Mesothelial cell of epicardium (in vitro differentiated cells): ENCODE data around the gene RING1. TPM values are rescaled to one million over a fixed set of nuclear protein-coding genes. Genes with fewer than 3 reads are reported as not detected.

Experiments used
- DNase-seq, 2 experiments: peaks; one replicate each; pipeline ENCODE4 v3.0.0; 2021; ENCODE audit warnings: low spot score in 2 of 2; ENCODE audit not compliant: unreplicated experiment in 2 of 2
- H3K27ac Mint-ChIP-seq: 2 replicates; pipeline ENCODE4 v1.8.0; 2021; ENCODE audit warnings: mixed read lengths
- H3K27me3 Mint-ChIP-seq: 2 replicates; pipeline ENCODE4 v1.8.0; 2021; ENCODE audit warnings: low read depth, mixed read lengths
- H3K36me3 Mint-ChIP-seq: 2 replicates; pipeline ENCODE4 v1.8.0; 2021; ENCODE audit warnings: mixed read lengths
- H3K4me1 Mint-ChIP-seq: 2 replicates; pipeline ENCODE4 v1.8.0; 2021; ENCODE audit warnings: mixed read lengths
- H3K4me3 Mint-ChIP-seq: 2 replicates; pipeline ENCODE4 v1.8.0; 2021; ENCODE audit warnings: mild to moderate bottlenecking, moderate library complexity, mixed read lengths
- H3K9me3 Mint-ChIP-seq: 2 replicates; pipeline ENCODE4 v1.8.0; 2021; ENCODE audit warnings: mixed read lengths
- CTCF ChIP-seq: fragments of 200-600 bp; sonication (generic); IDR thresholded peaks from one replicate; pipeline ENCODE4 v1.5.0; 2021; ENCODE audit warnings: antibody characterized with exemption; ENCODE audit not compliant: unreplicated experiment
- total RNA-seq: library from RNA; stranded (reverse); gene quantifications from 3 replicates; pipeline ENCODE4 v1.2.1, GENCODE V29; 2021

Gene RING1
- total RNA-seq, 1 donor from 2014 or later: 59.0 TPM

GRCh38 chr6:33192671-33193602 is 15.4 kb upstream of the RING1 start:
- H3K27me3 Mint-ChIP-seq: peaks cover 13% of the 10 kb centered on the region
- H3K4me3 Mint-ChIP-seq: peak overlapping the region; percentile 70
- DNase-seq: no peak
- peaks cover 21% of the 10 kb centered on the region for H3K4me1 Mint-ChIP-seq
- TF ChIP-seq CTCF: no peak
- H3K36me3 Mint-ChIP-seq: peaks cover 13% of the 10 kb centered on the region
- no peak overlapping the region for H3K27ac Mint-ChIP-seq
- no peaks in the 10 kb centered on the region for H3K9me3 Mint-ChIP-seq

- no peak for TF ChIP-seq CTCF
- peaks cover 13% of the 10 kb centered on the region for H3K27me3 Mint-ChIP-seq
- H3K27ac Mint-ChIP-seq: no peak overlapping the region
- H3K9me3 Mint-ChIP-seq: no peaks in the 10 kb centered on the region
- no peak for DNase-seq
- H3K4me1 Mint-ChIP-seq: peaks cover 28% of the 10 kb centered on the region
- peak overlapping the region; percentile 59 for H3K4me3 Mint-ChIP-seq
- H3K36me3 Mint-ChIP-seq: peaks cover 13% of the 10 kb centered on the region
These were observed 14.7 kb upstream of the RING1 start for GRCh38 chr6:33193619-33194018.

- no peak for DNase-seq
- H3K27ac Mint-ChIP-seq: no peak overlapping the region
- no peak overlapping the region for H3K4me3 Mint-ChIP-seq
- TF ChIP-seq CTCF: no peak
- H3K27me3 Mint-ChIP-seq: peaks cover 13% of the 10 kb centered on the region
- H3K9me3 Mint-ChIP-seq: no peaks in the 10 kb centered on the region
- peaks cover 13% of the 10 kb centered on the region for H3K36me3 Mint-ChIP-seq
- peaks cover 36% of the 10 kb centered on the region for H3K4me1 Mint-ChIP-seq
These were observed 13.8 kb upstream of the RING1 start for GRCh38 chr6:33194431-33194979.

- Mint-ChIP-seq H3K27ac (no peak overlapping the region), H3K27me3 (peaks cover 11% of the 10 kb centered on the region), H3K9me3 (no peaks in the 10 kb centered on the region), H3K4me1 (peaks cover 38% of the 10 kb centered on the region), H3K36me3 (peaks cover 13% of the 10 kb centered on the region), H3K4me3 (no peak overlapping the region)
- no peak for TF ChIP-seq CTCF
- DNase-seq: no peak
These were observed 12.8 kb upstream of the RING1 start for GRCh38 chr6:33195304-33196165.

GRCh38 chr6:33197431-33198048 is 10.8 kb upstream of the RING1 start:
- DNase-seq: no peak
- H3K4me1 Mint-ChIP-seq: peaks cover 48% of the 10 kb centered on the region
- no peaks in the 10 kb centered on the region for H3K9me3 Mint-ChIP-seq
- H3K27me3 Mint-ChIP-seq: no peaks in the 10 kb centered on the region
- TF ChIP-seq CTCF: peak; percentile 48
- peak overlapping the region; percentile 99 for H3K4me3 Mint-ChIP-seq
- peaks cover 21% of the 10 kb centered on the region for H3K36me3 Mint-ChIP-seq
- peak overlapping the region; percentile 73 for H3K27ac Mint-ChIP-seq
